ENCODE data around the gene HCFC2. TPM values are rescaled to one million over a fixed set of nuclear protein-coding genes. Genes with fewer than 3 reads are reported as not detected.

The HCFC2 gene
- total and polyA plus RNA-seq, 9 of the 15 experiments (the other 6 are each of a cell fraction or from before 2014, with no cell fraction given), result 1.2 to 6.5 (median 3.8) TPM

- peaks cover 13 to 25% of the 10 kb centered on the region in 2 experiments; a peak in 4 of 5 replicates for H3K27me3 ChIP-seq (ENCODE audit: control insufficient read depth in 2 of 2, insufficient read depth in 2 of 2, low read length in 2 of 2)
- intact Hi-C loops (cut with micrococcal nuclease) (loop anchor here (5.0 to 10.0 kb wide), 2 partner anchors 174 to 299 kb away; no protein-coding TSS in a partner anchor), in situ Hi-C loops (cut with MboI) (no loop called here)
- BruUV-seq (replicated peaks), result no TSS peak
- POLR2A ChIA-PET, result interaction anchor here (0.7 kb wide), 1 partner anchor 10 kb away, joined by 3 read pairs; no protein-coding TSS in a partner anchor
- no peaks in the 10 kb centered on the region; the same call in 1 of the 2 replicates for H3K9me3 ChIP-seq (replicated peaks; ENCODE audit: control insufficient read depth, insufficient read depth, low read depth, low read length)
- H4K20me1 ChIP-seq (replicated peaks; ENCODE audit: control insufficient read depth, insufficient read depth, low read length), result no peaks in the 10 kb centered on the region
- DNase-seq (ENCODE audit: extremely low read depth in 1 of 4, low spot score in 3 of 4) (no peak), ATAC-seq (no peak), FAIRE-seq (no peak)
- no peaks in the 10 kb centered on the region for H3K79me2 ChIP-seq (ENCODE audit: control insufficient read depth, insufficient read depth, low read length)
- H3K4me1 ChIP-seq (replicated peaks in 1 of 2; ENCODE audit: control insufficient read depth in 2 of 2, insufficient read depth in 2 of 2, low read length in 2 of 2), result no peaks in the 10 kb centered on the region
- TF ChIP-seq YBX1 (IDR thresholded peaks at IDR 0.05), result no peak
- TF ChIP-seq MAZ (CRISPR knock-in tag; conservative IDR thresholded peaks at IDR 0.05 in 1 of 2, IDR thresholded peaks at IDR 0.05 in 1 of 2), result no peak
- no peak for TF ChIP-seq GATAD2A (IDR thresholded peaks at IDR 0.05)
- TF ChIP-seq GABPB1 (CRISPR knock-in tag; IDR thresholded peaks at IDR 0.05), result no peak
- TF ChIP-seq ZNF444 (CRISPR knock-in tag; IDR thresholded peaks at IDR 0.05), result no peak
- H3K9me1 ChIP-seq (ENCODE audit: control insufficient read depth, insufficient read depth, low read length), result no peaks in the 10 kb centered on the region
- CTCF ChIA-PET (ENCODE audit: low intra/inter-chr PET ratio), result no interaction called here
- H2AFZ ChIP-seq (ENCODE audit: low read depth, low read length), result no peak overlapping the region
- H3K9ac ChIP-seq (ENCODE audit: insufficient read depth in 1 of 2, low read depth in 2 of 2, low read length in 2 of 2), result no peak overlapping the region
- no peak overlapping the region for H3K4me3 ChIP-seq
- H3K27ac ChIP-seq (ENCODE audit: extremely low read depth, low read depth, low read length), result no peak overlapping the region; the same call in 2 of the 3 replicates
- H3K36me3 ChIP-seq (ENCODE audit: control insufficient read depth, insufficient read depth, low read length), result no peaks in the 10 kb centered on the region
- no peak overlapping the region for H3K4me2 ChIP-seq (ENCODE audit: insufficient read depth, low read length)
- 20% methylated on average over 5 of the region's 5 CpGs for WGBS (ENCODE audit: insufficient coverage, low coverage, missing lambda C conversion rate)
Observed at GRCh38 chr12:104055686-104056388, 8.5 kb upstream of the HCFC2 start.
